ENCODE results near the gene RSPH9. TPM values are rescaled to one million over a fixed set of nuclear protein-coding genes. Genes with fewer than 3 reads are reported as not detected.

The RSPH9 gene
- total and polyA plus RNA-seq, 2 experiments from 2014 or later, result 0.10 to 0.39 TPM

DNA sequence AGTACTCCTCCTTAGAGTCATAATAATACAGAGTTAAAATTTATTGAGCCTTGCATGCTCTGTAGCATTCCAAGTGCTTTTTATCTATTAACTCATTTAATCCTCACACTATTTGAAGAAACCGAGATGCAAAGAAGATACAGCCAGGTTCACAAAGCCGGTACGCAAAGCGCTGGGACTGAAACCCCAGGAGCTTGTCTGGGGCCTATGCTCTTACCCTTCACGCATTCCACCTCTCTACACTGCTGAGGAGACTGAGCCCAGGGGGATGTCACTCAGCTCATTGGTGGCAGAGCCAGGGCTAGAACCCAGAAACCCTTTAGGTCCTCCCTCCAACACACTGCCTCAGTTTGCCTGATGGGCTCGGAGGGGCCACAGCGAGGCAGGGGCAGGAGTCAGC lies 62.4 kb downstream of the RSPH9 start:
- H3K4me1 Mint-ChIP-seq, result peaks cover 56% of the 10 kb centered on the region

More for the DNA sequence above, 62.4 kb downstream of the RSPH9 start:
- Histone ChIP-seq H3K9me2 (ENCODE audit: insufficient read depth) (no peaks in the 10 kb centered on the region), H3K36me3 (ENCODE audit: insufficient read depth) (no peaks in the 10 kb centered on the region), H2AFZ (no peak overlapping the region; the same call in 1 of the 2 replicates), H3K4me2 (no peak overlapping the region), H3F3A (replicated peaks; ENCODE audit: low read depth) (no peaks in the 10 kb centered on the region; the same call in 1 of the 2 replicates), H3K4me1 (ENCODE audit: insufficient read depth) (peaks cover 26% of the 10 kb centered on the region), H4K20me1 (replicated peaks; ENCODE audit: insufficient read depth) (no peaks in the 10 kb centered on the region), H3K79me2 (replicated peaks; ENCODE audit: insufficient read depth) (no peaks in the 10 kb centered on the region), H3K4me3 (no peak overlapping the region), H3K27ac (ENCODE audit: low read depth) (no peak overlapping the region), H3K27me3 (ENCODE audit: insufficient read depth) (no peaks in the 10 kb centered on the region)
- Mint-ChIP-seq H3K9me3 (no peaks in the 10 kb centered on the region), H3K4me3 (no peak overlapping the region), H3K36me3 (ENCODE audit: low read depth) (no peaks in the 10 kb centered on the region), H3K27me3 (ENCODE audit: insufficient read depth, low read depth, poor library complexity) (peaks cover 11% of the 10 kb centered on the region), H3K27ac (no peak overlapping the region)
- ATAC-seq (no peak), DNase-seq (ENCODE audit: low spot score) (no peak)
- TF ChIP-seq STAT1 (IDR thresholded peaks at IDR 0.05; ENCODE audit: unreplicated experiment) (no peak), ZNF114 (CRISPR knock-in tag; IDR thresholded peaks at IDR 0.05) (no peak), JUNB (IDR thresholded peaks at IDR 0.05; ENCODE audit: unreplicated experiment) (no peak), CREB1 (CRISPR knock-in tag; IDR thresholded peaks at IDR 0.05; ENCODE audit: low read depth) (no peak), POLR2AphosphoS5 (IDR thresholded peaks at IDR 0.05; ENCODE audit: low read depth) (no peak), EZH2phosphoT487 (IDR thresholded peaks at IDR 0.05; ENCODE audit: unreplicated experiment) (no peak), CTCF (conservative IDR thresholded peaks at IDR 0.05; ENCODE audit: low read depth in 2 of 2) (no peak), NANOG (IDR thresholded peaks at IDR 0.05; ENCODE audit: borderline replicate concordance) (no peak), ZNF331 (CRISPR knock-in tag; IDR thresholded peaks at IDR 0.05; ENCODE audit: low read depth) (no peak), REST (IDR thresholded peaks at IDR 0.05; ENCODE audit: unreplicated experiment) (no peak)
- TF ChIP-seq, protein P1, sequence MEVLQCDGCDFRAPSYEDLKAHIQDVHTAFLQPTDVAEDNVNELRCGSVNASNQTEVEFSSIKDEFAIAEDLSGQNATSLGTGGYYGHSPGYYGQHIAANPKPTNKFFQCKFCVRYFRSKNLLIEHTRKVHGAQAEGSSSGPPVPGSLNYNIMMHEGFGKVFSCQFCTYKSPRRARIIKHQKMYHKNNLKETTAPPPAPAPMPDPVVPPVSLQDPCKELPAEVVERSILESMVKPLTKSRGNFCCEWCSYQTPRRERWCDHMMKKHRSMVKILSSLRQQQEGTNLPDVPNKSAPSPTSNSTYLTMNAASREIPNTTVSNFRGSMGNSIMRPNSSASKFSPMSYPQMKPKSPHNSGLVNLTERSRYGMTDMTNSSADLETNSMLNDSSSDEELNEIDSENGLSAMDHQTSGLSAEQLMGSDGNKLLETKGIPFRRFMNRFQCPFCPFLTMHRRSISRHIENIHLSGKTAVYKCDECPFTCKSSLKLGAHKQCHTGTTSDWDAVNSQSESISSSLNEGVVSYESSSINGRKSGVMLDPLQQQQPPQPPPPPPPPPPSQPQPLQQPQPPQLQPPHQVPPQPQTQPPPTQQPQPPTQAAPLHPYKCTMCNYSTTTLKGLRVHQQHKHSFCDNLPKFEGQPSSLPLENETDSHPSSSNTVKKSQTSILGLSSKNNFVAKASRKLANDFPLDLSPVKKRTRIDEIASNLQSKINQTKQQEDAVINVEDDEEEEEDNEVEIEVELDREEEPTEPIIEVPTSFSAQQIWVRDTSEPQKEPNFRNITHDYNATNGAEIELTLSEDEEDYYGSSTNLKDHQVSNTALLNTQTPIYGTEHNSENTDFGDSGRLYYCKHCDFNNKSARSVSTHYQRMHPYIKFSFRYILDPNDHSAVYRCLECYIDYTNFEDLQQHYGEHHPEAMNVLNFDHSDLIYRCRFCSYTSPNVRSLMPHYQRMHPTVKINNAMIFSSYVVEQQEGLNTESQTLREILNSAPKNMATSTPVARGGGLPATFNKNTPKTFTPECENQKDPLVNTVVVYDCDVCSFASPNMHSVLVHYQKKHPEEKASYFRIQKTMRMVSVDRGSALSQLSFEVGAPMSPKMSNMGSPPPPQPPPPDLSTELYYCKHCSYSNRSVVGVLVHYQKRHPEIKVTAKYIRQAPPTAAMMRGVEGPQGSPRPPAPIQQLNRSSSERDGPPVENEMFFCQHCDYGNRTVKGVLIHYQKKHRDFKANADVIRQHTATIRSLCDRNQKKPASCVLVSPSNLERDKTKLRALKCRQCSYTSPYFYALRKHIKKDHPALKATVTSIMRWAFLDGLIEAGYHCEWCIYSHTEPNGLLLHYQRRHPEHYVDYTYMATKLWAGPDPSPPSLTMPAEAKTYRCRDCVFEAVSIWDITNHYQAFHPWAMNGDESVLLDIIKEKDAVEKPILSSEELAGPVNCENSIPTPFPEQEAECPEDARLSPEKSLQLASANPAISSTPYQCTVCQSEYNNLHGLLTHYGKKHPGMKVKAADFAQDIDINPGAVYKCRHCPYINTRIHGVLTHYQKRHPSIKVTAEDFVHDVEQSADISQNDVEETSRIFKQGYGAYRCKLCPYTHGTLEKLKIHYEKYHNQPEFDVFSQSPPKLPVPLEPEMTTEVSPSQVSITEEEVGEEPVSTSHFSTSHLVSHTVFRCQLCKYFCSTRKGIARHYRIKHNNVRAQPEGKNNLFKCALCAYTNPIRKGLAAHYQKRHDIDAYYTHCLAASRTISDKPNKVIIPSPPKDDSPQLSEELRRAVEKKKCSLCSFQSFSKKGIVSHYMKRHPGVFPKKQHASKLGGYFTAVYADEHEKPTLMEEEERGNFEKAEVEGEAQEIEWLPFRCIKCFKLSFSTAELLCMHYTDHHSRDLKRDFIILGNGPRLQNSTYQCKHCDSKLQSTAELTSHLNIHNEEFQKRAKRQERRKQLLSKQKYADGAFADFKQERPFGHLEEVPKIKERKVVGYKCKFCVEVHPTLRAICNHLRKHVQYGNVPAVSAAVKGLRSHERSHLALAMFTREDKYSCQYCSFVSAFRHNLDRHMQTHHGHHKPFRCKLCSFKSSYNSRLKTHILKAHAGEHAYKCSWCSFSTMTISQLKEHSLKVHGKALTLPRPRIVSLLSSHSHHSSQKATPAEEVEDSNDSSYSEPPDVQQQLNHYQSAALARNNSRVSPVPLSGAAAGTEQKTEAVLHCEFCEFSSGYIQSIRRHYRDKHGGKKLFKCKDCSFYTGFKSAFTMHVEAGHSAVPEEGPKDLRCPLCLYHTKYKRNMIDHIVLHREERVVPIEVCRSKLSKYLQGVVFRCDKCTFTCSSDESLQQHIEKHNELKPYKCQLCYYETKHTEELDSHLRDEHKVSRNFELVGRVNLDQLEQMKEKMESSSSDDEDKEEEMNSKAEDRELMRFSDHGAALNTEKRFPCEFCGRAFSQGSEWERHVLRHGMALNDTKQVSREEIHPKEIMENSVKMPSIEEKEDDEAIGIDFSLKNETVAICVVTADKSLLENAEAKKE (CRISPR knock-in tag; IDR thresholded peaks at IDR 0.05), result no peak

Measured in GM23338 (cell line).